Lower lobe of right lung (tissue), 2 donors: ENCODE data around the gene ERCC2. TPM values are rescaled to one million over a fixed set of nuclear protein-coding genes. Genes with fewer than 3 reads are reported as not detected.

Experiments used
- ATAC-seq, 2 donors: fragments of 200-7000 bp; cut with Tn5 transposase; one replicate each; pipeline ENCODE4 v1.9.1; 2020 to 2022; ENCODE audit warnings: mild to moderate bottlenecking in 2 of 2, moderate library complexity in 2 of 2
- DNase-seq: peaks from one replicate; pipeline ENCODE4 v3.0.0-alpha.2; 2020
- H3K27ac ChIP-seq: fragments of 200-600 bp; one replicate; pipeline ENCODE4 v1.8.0; 2022
- H3K27me3 ChIP-seq: fragments of 200-600 bp; one replicate; pipeline ENCODE4 v1.8.0; 2022; ENCODE audit warnings: low read depth
- H3K36me3 ChIP-seq: fragments of 200-600 bp; one replicate; pipeline ENCODE4 v1.8.0; 2022; ENCODE audit warnings: mild to moderate bottlenecking
- H3K4me1 ChIP-seq: fragments of 200-600 bp; one replicate; pipeline ENCODE4 v1.8.0; 2022
- H3K4me3 ChIP-seq: fragments of 200-600 bp; one replicate; pipeline ENCODE4 v1.8.0; 2022; ENCODE audit warnings: mild to moderate bottlenecking
- H3K9me3 ChIP-seq: fragments of 200-600 bp; one replicate; pipeline ENCODE4 v1.8.0; 2022
- CTCF ChIP-seq: fragments of 200-600 bp; IDR thresholded peaks from one replicate; pipeline ENCODE4 v1.8.0; 2022; ENCODE audit warnings: antibody characterized with exemption, mild to moderate bottlenecking
- intact Hi-C: fragments of 100-400 bp; cut with DNase I; formaldehyde crosslinking; loops from one replicate; pipeline ENCODE4 v1.11.0; 2022
- total RNA-seq: library from RNA; stranded (reverse); fragmentation: NEBNext Ultra II Directional; extraction: Animal tissue kit (Norgen Biotek cat#: 25700); gene quantifications from one replicate; pipeline ENCODE4 v1.2.1, GENCODE V29; 2021
- donor health status: DM: no; HTN: yes; CAD: no; lungs with severe emphysema.

The ERCC2 gene
- total RNA-seq, 1 donor from 2014 or later: 14.0 TPM

GRCh38 chr19:45352471-45352870, 17.9 kb downstream of the ERCC2 start:
- H3K4me1 ChIP-seq: no peaks in the 10 kb centered on the region
- intact Hi-C loops: no loop called here
- no peak overlapping the region for H3K27ac ChIP-seq
- no peak for ATAC-seq
- no peaks in the 10 kb centered on the region for H3K9me3 ChIP-seq
- no peaks in the 10 kb centered on the region for H3K27me3 ChIP-seq
- DNase-seq: no peak
- TF ChIP-seq CTCF: no peak
- H3K36me3 ChIP-seq: peaks cover 53% of the 10 kb centered on the region
- no peak overlapping the region for H3K4me3 ChIP-seq

GRCh38 chr19:45352062-45352461, 18.3 kb downstream of the ERCC2 start:
- intact Hi-C loops: no loop called here
- H3K27me3 ChIP-seq: no peaks in the 10 kb centered on the region
- no peak overlapping the region for H3K4me3 ChIP-seq
- DNase-seq (no peak), ATAC-seq (no peak)
- no peaks in the 10 kb centered on the region for H3K4me1 ChIP-seq
- H3K9me3 ChIP-seq: no peaks in the 10 kb centered on the region
- TF ChIP-seq CTCF: no peak
- peaks cover 52% of the 10 kb centered on the region for H3K36me3 ChIP-seq
- no peak overlapping the region for H3K27ac ChIP-seq

- no peak overlapping the region for H3K27ac ChIP-seq
- ATAC-seq: no peak
- H3K4me3 ChIP-seq: no peak overlapping the region
- H3K9me3 ChIP-seq: no peaks in the 10 kb centered on the region
- H3K36me3 ChIP-seq: peaks cover 47% of the 10 kb centered on the region
- H3K4me1 ChIP-seq: no peaks in the 10 kb centered on the region
- no peak for TF ChIP-seq CTCF
- intact Hi-C loops: no loop called here
- peaks cover 2% of the 10 kb centered on the region for H3K27me3 ChIP-seq
- no peak for DNase-seq
These were observed 18.9 kb downstream of the ERCC2 start for GRCh38 chr19:45351401-45351952.

- intact Hi-C loops: no loop called here
- no peak for ATAC-seq
- no peak overlapping the region for H3K27ac ChIP-seq
- DNase-seq: no peak
- H3K36me3 ChIP-seq: peaks cover 44% of the 10 kb centered on the region
- H3K27me3 ChIP-seq: peaks cover 11% of the 10 kb centered on the region
- no peaks in the 10 kb centered on the region for H3K9me3 ChIP-seq
- H3K4me3 ChIP-seq: no peak overlapping the region
- no peak for TF ChIP-seq CTCF
- no peaks in the 10 kb centered on the region for H3K4me1 ChIP-seq
These were observed 19.8 kb downstream of the ERCC2 start for GRCh38 chr19:45350477-45351058.

- Histone ChIP-seq H3K27ac (no peak overlapping the region), H3K27me3 (peaks cover 20% of the 10 kb centered on the region), H3K4me3 (no peak overlapping the region), H3K9me3 (no peaks in the 10 kb centered on the region), H3K4me1 (no peaks in the 10 kb centered on the region), H3K36me3 (peaks cover 34% of the 10 kb centered on the region)
- ATAC-seq (no peak), DNase-seq (no peak)
- intact Hi-C loops: no loop called here
- TF ChIP-seq CTCF: no peak
These were observed 20.9 kb downstream of the ERCC2 start for GRCh38 chr19:45349430-45349941.
